H9 (cell line): Measurements from ENCODE around the gene NR2F2. TPM values are rescaled to one million over a fixed set of nuclear protein-coding genes. Genes with fewer than 3 reads are reported as not detected.

Experiments used
- DNase-seq: peaks from one replicate; pipeline ENCODE4 v3.0.0-alpha.2; 2017
- H2AFZ ChIP-seq: one replicate; pipeline ENCODE4 v1.6.1; 2013; ENCODE audit warnings: mild to moderate bottlenecking, low read length, control low read depth, moderate library complexity
- H2AK5ac ChIP-seq: 2 replicates; pipeline ENCODE4 v1.6.1; 2013; ENCODE audit warnings: low read length, control low read depth, mixed read lengths; ENCODE audit not compliant: insufficient read length
- H2BK120ac ChIP-seq: one replicate; pipeline ENCODE4 v1.6.1; 2013; ENCODE audit warnings: low read depth, mild to moderate bottlenecking, low read length, control low read depth, inconsistent platforms; ENCODE audit not compliant: poor library complexity, severe bottlenecking
- H2BK12ac ChIP-seq: 2 replicates; pipeline ENCODE4 v1.6.1; 2013; ENCODE audit warnings: low read length, control low read depth, mixed read lengths, low read depth; ENCODE audit not compliant: insufficient read length
- H2BK15ac ChIP-seq: 2 replicates; pipeline ENCODE4 v1.6.1; 2013; ENCODE audit warnings: low read depth, low read length, control low read depth
- H2BK20ac ChIP-seq: one replicate; pipeline ENCODE4 v1.6.1; 2013; ENCODE audit warnings: low read depth, mild to moderate bottlenecking, low read length, control low read depth, inconsistent platforms; ENCODE audit not compliant: poor library complexity, severe bottlenecking
- H2BK5ac ChIP-seq: 2 replicates; pipeline ENCODE4 v1.6.1; 2013; ENCODE audit warnings: low read length, control low read depth, mixed read lengths; ENCODE audit not compliant: insufficient read length
- H3K14ac ChIP-seq: 2 replicates; pipeline ENCODE4 v1.6.1; 2013; ENCODE audit warnings: low read length, control low read depth; ENCODE audit not compliant: insufficient read depth
- H3K18ac ChIP-seq: 2 replicates; pipeline ENCODE4 v1.6.1; 2013; ENCODE audit warnings: low read depth, mild to moderate bottlenecking, mixed read lengths, low read length, control low read depth; ENCODE audit not compliant: insufficient read length
- H3K23ac ChIP-seq: 2 replicates; pipeline ENCODE4 v1.6.1; 2013; ENCODE audit warnings: low read length, control low read depth, mixed read lengths, low read depth; ENCODE audit not compliant: insufficient read length
- H3K23me2 ChIP-seq: 2 replicates; pipeline ENCODE4 v1.6.1; 2013; ENCODE audit warnings: low read depth, mild to moderate bottlenecking, mixed read lengths, low read length, control low read depth; ENCODE audit not compliant: insufficient read length, poor library complexity, severe bottlenecking
- H3K27ac ChIP-seq: 2 replicates; pipeline ENCODE4 v1.5.1; 2013; ENCODE audit warnings: low read length, control low read depth, mixed read lengths, low read depth; ENCODE audit not compliant: insufficient read length
- H3K27me3 ChIP-seq: 2 replicates; pipeline ENCODE4 v1.6.1; 2013; ENCODE audit warnings: low read length, control low read depth, inconsistent platforms; ENCODE audit not compliant: insufficient read depth
- H3K4ac ChIP-seq: 2 replicates; pipeline ENCODE4 v1.6.1; 2013; ENCODE audit warnings: low read depth, mild to moderate bottlenecking, control low read depth, inconsistent platforms, low read length, moderate library complexity
- H3K4me1 ChIP-seq: 2 replicates; pipeline ENCODE4 v1.6.1; 2013; ENCODE audit warnings: low read length, control low read depth, inconsistent platforms; ENCODE audit not compliant: insufficient read depth
- H3K4me2 ChIP-seq: 2 replicates; pipeline ENCODE4 v1.6.1; 2013; ENCODE audit warnings: low read length, control low read depth, mixed read lengths; ENCODE audit not compliant: insufficient read length, insufficient read depth
- H3K56ac ChIP-seq: 2 replicates; pipeline ENCODE4 v1.6.1; 2013; ENCODE audit warnings: low read depth, mild to moderate bottlenecking, mixed read lengths, low read length, control low read depth; ENCODE audit not compliant: insufficient read length
- H3K79me1 ChIP-seq: 2 replicates; pipeline ENCODE4 v1.6.1; 2013; ENCODE audit warnings: low read depth, mild to moderate bottlenecking, moderate library complexity, low read length, control low read depth, inconsistent platforms; ENCODE audit not compliant: insufficient read depth, poor library complexity, severe bottlenecking
- H3K79me2 ChIP-seq: 2 replicates; pipeline ENCODE4 v1.6.1; 2013; ENCODE audit warnings: low read length, control low read depth, inconsistent platforms; ENCODE audit not compliant: insufficient read depth
- H3K9ac ChIP-seq: 2 replicates; pipeline ENCODE4 v1.6.1; 2013; ENCODE audit warnings: low read length, control low read depth, mixed read lengths; ENCODE audit not compliant: insufficient read length; ENCODE audit errors: extremely low read depth
- H3K9me3 ChIP-seq: one replicate; pipeline ENCODE4 v1.6.1; 2013; ENCODE audit warnings: low read depth, low read length, inconsistent platforms; ENCODE audit not compliant: control insufficient read depth
- H3T11ph ChIP-seq: one replicate; pipeline ENCODE4 v1.6.1; 2013; ENCODE audit warnings: mild to moderate bottlenecking, low read length, control low read depth, inconsistent platforms
- H4K20me1 ChIP-seq: one replicate; pipeline ENCODE4 v1.6.1; 2013; ENCODE audit not compliant: control insufficient read depth, insufficient read length, insufficient read depth
- H4K5ac ChIP-seq: 2 replicates; pipeline ENCODE4 v1.6.1; 2013; ENCODE audit warnings: low read depth, mild to moderate bottlenecking, mixed read lengths, low read length, control low read depth; ENCODE audit not compliant: insufficient read length
- H4K8ac ChIP-seq: replicated peaks from 2 replicates; pipeline ENCODE4 v1.6.1; 2013; ENCODE audit warnings: low read length, control low read depth, mixed read lengths, low read depth; ENCODE audit not compliant: insufficient read length
- H4K91ac ChIP-seq: 2 replicates; pipeline ENCODE4 v1.6.1; 2013; ENCODE audit warnings: low read depth, mild to moderate bottlenecking, moderate library complexity, mixed read lengths, low read length, control low read depth; ENCODE audit not compliant: insufficient read length
- H3K27ac Mint-ChIP-seq, 3 experiments: 2 replicates in 2 of 3; 3 replicates in 1 of 3; pipeline ENCODE4 v1.8.0; 2020 to 2021; ENCODE audit warnings: mixed read lengths in 3 of 3, mild to moderate bottlenecking in 1 of 3, moderate library complexity in 1 of 3
- H3K27me3 Mint-ChIP-seq: 2 replicates; pipeline ENCODE4 v1.8.0; 2021; ENCODE audit warnings: low read depth, mild to moderate bottlenecking, moderate library complexity, mixed read lengths
- H3K36me3 Mint-ChIP-seq, 3 experiments: 2 replicates in 2 of 3; 3 replicates in 1 of 3; pipeline ENCODE4 v1.8.0; 2020 to 2021; ENCODE audit warnings: low read depth in 3 of 3, mixed read lengths in 3 of 3; ENCODE audit not compliant: insufficient read depth in 1 of 3
- H3K4me1 Mint-ChIP-seq, 2 experiments: 2 replicates each; pipeline ENCODE4 v1.8.0; 2020; ENCODE audit warnings: mixed read lengths in 2 of 2
- H3K4me3 Mint-ChIP-seq, 2 experiments: 2 replicates in 1 of 2; 3 replicates in 1 of 2; pipeline ENCODE4 v1.8.0; 2020 to 2021; ENCODE audit warnings: mild to moderate bottlenecking in 2 of 2, mixed read lengths in 2 of 2, moderate library complexity in 1 of 2
- H3K9me3 Mint-ChIP-seq, 2 experiments: 2 replicates in 1 of 2; 3 replicates in 1 of 2; pipeline ENCODE4 v1.8.0; 2020; ENCODE audit warnings: mild to moderate bottlenecking in 2 of 2, mixed read lengths in 2 of 2, moderate library complexity in 1 of 2
- CTCF ChIP-seq: fragments of 200-600 bp; sonication (generic); conservative IDR thresholded peaks from 3 replicates; pipeline ENCODE4 v1.8.0; 2021; ENCODE audit warnings: antibody characterized with exemption, mild to moderate bottlenecking
- WGBS: extraction: QIAGEN DNeasy Blood & Tissue Kit; methylation state at CpG from one replicate; pipeline ENCODE4 v1.1.7; 2013; ENCODE audit warnings: missing lambda C conversion rate, low lambda C conversion rate, mixed read lengths; ENCODE audit not compliant: insufficient read length; ENCODE audit errors: extremely low coverage; 5-methylcytosine and 5-hydroxymethylcytosine counted together
- total RNA-seq: library from RNA; stranded (reverse); gene quantifications from 2 replicates; pipeline ENCODE4 v1.2.1, GENCODE V29; 2021

NR2F2 gene
- total RNA-seq, 1 experiment from 2014 or later = 0.24 TPM

GRCh38 chr15:96320107-96320506, 10.4 kb upstream of the NR2F2 start:
- DNase-seq = no peak
- no peaks in the 10 kb centered on the region for H3K9me3 ChIP-seq
- no peak overlapping the region for H3K27ac ChIP-seq
- no peak overlapping the region for H3K4ac ChIP-seq
- no peak overlapping the region for H3K9ac ChIP-seq
- H3K14ac ChIP-seq = no peak overlapping the region
- no peaks in the 10 kb centered on the region for H3K79me2 ChIP-seq
- TF ChIP-seq CTCF = no peak
- Mint-ChIP-seq H3K4me1 (peaks cover 9 to 41% of the 10 kb centered on the region in 2 experiments), H3K36me3 (no peaks in the 10 kb centered on the region), H3K9me3 (peaks cover 0 to 5% of the 10 kb centered on the region in 2 experiments; a peak in 2 of 5 replicates), H3K27ac (no peak overlapping the region), H3K27me3 (peaks cover 99% of the 10 kb centered on the region), H3K4me3 (peak overlapping the region in 1 of 2 experiments; percentile 35; a peak in 1 of 5 replicates)
- H4K5ac ChIP-seq = no peak overlapping the region
- no peak overlapping the region for H2AFZ ChIP-seq
- no peak overlapping the region for H3K23ac ChIP-seq
- H3K18ac ChIP-seq = no peak overlapping the region
- H4K20me1 ChIP-seq = no peaks in the 10 kb centered on the region
- no peak overlapping the region for H4K91ac ChIP-seq
- H4K8ac ChIP-seq = no peak overlapping the region
- H3K79me1 ChIP-seq = no peaks in the 10 kb centered on the region
- WGBS = no CpG with 5 or more reads among the region's 2 CpGs
- H2BK20ac ChIP-seq = no peak overlapping the region
- no peak overlapping the region for H2BK12ac ChIP-seq
- no peak overlapping the region for H2BK120ac ChIP-seq
- peaks cover 10% of the 10 kb centered on the region for H3K23me2 ChIP-seq
- no peak overlapping the region for H3K56ac ChIP-seq
- H3T11ph ChIP-seq = no peak overlapping the region
- H3K4me2 ChIP-seq = no peak overlapping the region
- no peak overlapping the region for H2AK5ac ChIP-seq
- no peak overlapping the region for H2BK15ac ChIP-seq
- H2BK5ac ChIP-seq = no peak overlapping the region
- no peaks in the 10 kb centered on the region; the same call in 1 of the 2 replicates for H3K4me1 ChIP-seq
- peaks cover 53% of the 10 kb centered on the region for H3K27me3 ChIP-seq
